Osteoblast (primary cell): ENCODE results near the gene SAA4. TPM values are rescaled to one million over a fixed set of nuclear protein-coding genes. Genes with fewer than 3 reads are reported as not detected.
"Not testable (repeated sequence)": the region's sequence is repeated elsewhere in the genome, so short reads cannot be mapped to it uniquely, and the experiment has no call there.

ENCODE experiments used
- DNase-seq: peaks from one replicate; pipeline ENCODE4 v3.0.0; 2011; ENCODE audit warnings: low spot score, mixed read lengths; ENCODE audit not compliant: insufficient read length; ENCODE audit errors: missing footprints
- H2AFZ ChIP-seq: 2 replicates; pipeline ENCODE4 v1.6.0; 2011; ENCODE audit warnings: mild to moderate bottlenecking, low read length
- H3K27ac ChIP-seq: 2 replicates; pipeline ENCODE4 v1.5.1; 2011; ENCODE audit warnings: mild to moderate bottlenecking, low read depth, low read length, moderate library complexity
- H3K27me3 ChIP-seq: 2 replicates; pipeline ENCODE4 v1.6.0; 2012; ENCODE audit warnings: mild to moderate bottlenecking, control low read depth, inconsistent platforms, low read length, moderate library complexity; ENCODE audit not compliant: insufficient read depth
- H3K36me3 ChIP-seq: 2 replicates; pipeline ENCODE4 v1.5.1; 2011; ENCODE audit warnings: mild to moderate bottlenecking, low read length, control low read depth, moderate library complexity; ENCODE audit not compliant: insufficient read depth
- H3K4me1 ChIP-seq: 2 replicates; pipeline ENCODE4 v1.5.1; 2011; ENCODE audit warnings: mild to moderate bottlenecking, low read length, control low read depth, moderate library complexity; ENCODE audit not compliant: insufficient read depth
- H3K4me2 ChIP-seq: 2 replicates; pipeline ENCODE4 v1.6.0; 2011; ENCODE audit warnings: mild to moderate bottlenecking, low read length; ENCODE audit not compliant: insufficient read depth
- H3K4me3 ChIP-seq: fragments of 200-600 bp; sonication (generic); 3 replicates; pipeline ENCODE4 v1.5.1; 2012; ENCODE audit warnings: mild to moderate bottlenecking, low read length, inconsistent platforms; ENCODE audit not compliant: insufficient read depth
- H3K79me2 ChIP-seq: 2 replicates; pipeline ENCODE4 v1.6.0; 2012; ENCODE audit warnings: mild to moderate bottlenecking, low read length, control low read depth, inconsistent platforms; ENCODE audit not compliant: insufficient read depth
- H3K9me3 ChIP-seq: 2 replicates; pipeline ENCODE4 v1.5.1; 2011; ENCODE audit warnings: low read depth, low read length, control low read depth
- H4K20me1 ChIP-seq: 2 replicates; pipeline ENCODE4 v1.6.0; 2012; ENCODE audit warnings: mild to moderate bottlenecking, low read length, control low read depth; ENCODE audit not compliant: insufficient read depth
- total RNA-seq: library from RNA; depleted of rRNA; stranded (reverse); fragments of >200 nt; gene quantifications from 2 replicates; pipeline ENCODE4 v1.2.3, GENCODE V29; 2012
- TF ChIP-seq, protein P1 (sequence below): IDR thresholded peaks from 2 replicates; pipeline ENCODE4 v1.5.1; 2011; ENCODE audit warnings: mild to moderate bottlenecking, low read depth, low read length, moderate library complexity; ENCODE audit errors: extremely low read depth

The SAA4 gene
- total RNA-seq, 1 donor = not detected

- no peak overlapping the region for H3K4me2 ChIP-seq
Measured at GRCh38 chr11:18277565-18278271, 41.1 kb upstream of the SAA4 start.

GRCh38 chr11:18271206-18271605 is 34.6 kb upstream of the SAA4 start:
- Histone ChIP-seq H3K9me3 (no peaks in the 10 kb centered on the region), H3K79me2 (no peaks in the 10 kb centered on the region), H3K4me2 (no peak overlapping the region), H3K27me3 (no peaks in the 10 kb centered on the region), H3K4me3 (no peak overlapping the region), H3K36me3 (no peaks in the 10 kb centered on the region), H2AFZ (no peak overlapping the region), H3K27ac (no peak overlapping the region), H3K4me1 (no peaks in the 10 kb centered on the region), H4K20me1 (no peaks in the 10 kb centered on the region)
- TF ChIP-seq, protein P1, sequence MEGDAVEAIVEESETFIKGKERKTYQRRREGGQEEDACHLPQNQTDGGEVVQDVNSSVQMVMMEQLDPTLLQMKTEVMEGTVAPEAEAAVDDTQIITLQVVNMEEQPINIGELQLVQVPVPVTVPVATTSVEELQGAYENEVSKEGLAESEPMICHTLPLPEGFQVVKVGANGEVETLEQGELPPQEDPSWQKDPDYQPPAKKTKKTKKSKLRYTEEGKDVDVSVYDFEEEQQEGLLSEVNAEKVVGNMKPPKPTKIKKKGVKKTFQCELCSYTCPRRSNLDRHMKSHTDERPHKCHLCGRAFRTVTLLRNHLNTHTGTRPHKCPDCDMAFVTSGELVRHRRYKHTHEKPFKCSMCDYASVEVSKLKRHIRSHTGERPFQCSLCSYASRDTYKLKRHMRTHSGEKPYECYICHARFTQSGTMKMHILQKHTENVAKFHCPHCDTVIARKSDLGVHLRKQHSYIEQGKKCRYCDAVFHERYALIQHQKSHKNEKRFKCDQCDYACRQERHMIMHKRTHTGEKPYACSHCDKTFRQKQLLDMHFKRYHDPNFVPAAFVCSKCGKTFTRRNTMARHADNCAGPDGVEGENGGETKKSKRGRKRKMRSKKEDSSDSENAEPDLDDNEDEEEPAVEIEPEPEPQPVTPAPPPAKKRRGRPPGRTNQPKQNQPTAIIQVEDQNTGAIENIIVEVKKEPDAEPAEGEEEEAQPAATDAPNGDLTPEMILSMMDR = no peak
- no peak for DNase-seq

More at GRCh38 chr11:18277565-18278271, 41.1 kb upstream of the SAA4 start:
- Histone ChIP-seq H3K36me3 (peaks cover 20% of the 10 kb centered on the region), H3K4me3 (no peak overlapping the region), H2AFZ (no peak overlapping the region), H3K27me3 (no peaks in the 10 kb centered on the region), H3K9me3 (no peaks in the 10 kb centered on the region), H3K27ac (no peak overlapping the region), H3K4me1 (no peaks in the 10 kb centered on the region), H4K20me1 (no peaks in the 10 kb centered on the region), H3K79me2 (no peaks in the 10 kb centered on the region)
- DNase-seq = no peak
- TF ChIP-seq, protein P1 = no peak

- H3K4me1 ChIP-seq = no peaks in the 10 kb centered on the region
- H3K36me3 ChIP-seq = no peaks in the 10 kb centered on the region
- TF ChIP-seq, protein P1 = peak; percentile 17
- H3K4me2 ChIP-seq = no peak overlapping the region
- no peaks in the 10 kb centered on the region for H3K79me2 ChIP-seq
- no peaks in the 10 kb centered on the region for H3K9me3 ChIP-seq
- H4K20me1 ChIP-seq = no peaks in the 10 kb centered on the region
- no peak overlapping the region for H3K4me3 ChIP-seq
- DNase-seq = peak; percentile 77
- H3K27me3 ChIP-seq = peaks cover 6% of the 10 kb centered on the region
- no peak overlapping the region for H3K27ac ChIP-seq
- H2AFZ ChIP-seq = no peak overlapping the region
Measured at GRCh38 chr11:18270102-18270501, 33.5 kb upstream of the SAA4 start.

DNA sequence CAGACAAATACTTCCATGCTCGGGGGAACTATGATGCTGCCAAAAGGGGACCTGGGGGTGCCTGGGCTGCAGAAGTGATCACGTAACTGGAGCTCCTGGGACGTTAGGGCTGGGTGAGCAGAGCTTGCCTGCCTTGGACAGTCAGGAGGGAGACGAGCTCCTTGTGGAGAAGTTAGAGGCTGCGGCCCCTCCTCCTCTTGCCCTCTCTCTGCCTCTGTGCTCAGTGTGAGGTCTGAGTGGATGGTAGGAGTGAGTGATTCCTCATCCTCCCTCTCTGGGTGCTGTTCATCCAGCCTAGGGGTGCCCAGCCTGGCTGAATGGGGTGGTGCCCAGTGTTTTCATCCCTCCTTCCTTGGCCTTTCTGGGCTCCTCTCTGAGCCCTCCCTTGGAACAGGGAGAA is 32.6 kb upstream of the SAA4 start:
- H3K27me3 ChIP-seq, H3K4me2 ChIP-seq, H4K20me1 ChIP-seq, DNase-seq, H3K9me3 ChIP-seq, H3K4me3 ChIP-seq, H3K79me2 ChIP-seq, H3K27ac ChIP-seq, H3K4me1 ChIP-seq, H2AFZ ChIP-seq, H3K36me3 ChIP-seq: not testable (repeated sequence)

GRCh38 chr11:18267335-18268133 is 30.9 kb upstream of the SAA4 start:
- not testable (repeated sequence) for DNase-seq

More at GRCh38 chr11:18267335-18268133, 30.9 kb upstream of the SAA4 start:
- H3K9me3 ChIP-seq, H3K79me2 ChIP-seq, H3K27me3 ChIP-seq, H3K4me2 ChIP-seq, H3K36me3 ChIP-seq, H3K4me1 ChIP-seq, H4K20me1 ChIP-seq, H3K27ac ChIP-seq, H2AFZ ChIP-seq, H3K4me3 ChIP-seq: not testable (repeated sequence)
